Dendritic cell treated with granulocyte-macrophage colony-stimulating factor and Interleukin-4, amounts not matched to agents 40 ng/mL and 50 ng/mL, for 4 days (primary cell): ENCODE measurements around the gene CLEC4E.
"Not testable (repeated sequence)": the region's sequence is repeated elsewhere in the genome, so short reads cannot be mapped to it uniquely, and the experiment has no call there.

ENCODE experiments used
- H3K27ac Mint-ChIP-seq: one replicate; pipeline ENCODE4 v1.8.0; 2022; ENCODE audit warnings: mild to moderate bottlenecking, mixed read lengths
- H3K27me3 Mint-ChIP-seq: one replicate; pipeline ENCODE4 v1.8.0; 2022; ENCODE audit warnings: mild to moderate bottlenecking, mixed read lengths
- H3K36me3 Mint-ChIP-seq: one replicate; pipeline ENCODE4 v1.8.0; 2022; ENCODE audit warnings: low read depth, mixed read lengths
- H3K4me1 Mint-ChIP-seq: one replicate; pipeline ENCODE4 v1.8.0; 2022; ENCODE audit warnings: low read depth, mixed read lengths
- H3K4me3 Mint-ChIP-seq: one replicate; pipeline ENCODE4 v1.8.0; 2022; ENCODE audit warnings: mild to moderate bottlenecking, moderate library complexity, mixed read lengths
- H3K9me3 Mint-ChIP-seq: one replicate; pipeline ENCODE4 v1.8.0; 2022; ENCODE audit warnings: mixed read lengths
- intact Hi-C: fragments of 100-400 bp; cut with micrococcal nuclease; formaldehyde crosslinking; loops from one replicate; pipeline ENCODE4 v1.15.0; 2022

Gene CLEC4E

GRCh38 chr12:8540831-8541230 lies at the start of gene CLEC4E:
TSS of gene CLEC4E (minus strand) at chr12:8540905. CDS start at chr12:8540797, 108 bp downstream.
- Mint-ChIP-seq H3K4me3 (peak within 1 kb of the TSS; percentile 78), H3K9me3 (peaks cover 10% of the 10 kb centered on the region), H3K4me1 (peaks cover 34% of the 10 kb centered on the region), H3K27ac (peak within 1 kb of the TSS; percentile 87)
- intact Hi-C loops, H3K27me3 Mint-ChIP-seq, H3K36me3 Mint-ChIP-seq: not testable (repeated sequence)

DNA sequence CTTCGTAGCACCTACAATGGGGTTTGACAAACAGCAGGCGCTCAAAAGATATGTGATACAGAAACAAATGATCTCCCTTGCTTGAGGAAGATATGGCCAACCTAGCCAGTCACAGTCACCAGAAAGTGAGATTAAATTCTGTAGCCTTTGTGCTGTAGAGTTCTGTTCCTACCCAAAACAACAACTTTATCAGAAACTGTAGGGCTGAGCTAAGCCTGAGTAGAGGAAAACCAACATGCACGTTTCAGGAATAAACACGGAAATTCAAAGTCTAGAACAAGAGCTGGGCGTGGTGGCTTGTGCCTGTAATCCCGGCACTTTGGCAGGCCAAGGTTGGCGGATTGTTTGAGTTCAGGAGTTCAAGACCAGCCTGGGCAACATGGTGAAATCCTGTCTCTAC lies 49.0 kb upstream of the CLEC4E start:
- intact Hi-C loops: no loop called here
- Mint-ChIP-seq H3K4me3 (no peak overlapping the region), H3K9me3 (no peaks in the 10 kb centered on the region), H3K4me1 (peaks cover 16% of the 10 kb centered on the region), H3K27me3 (no peaks in the 10 kb centered on the region), H3K36me3 (no peaks in the 10 kb centered on the region), H3K27ac (no peak overlapping the region)

- H3K36me3 Mint-ChIP-seq, H3K9me3 Mint-ChIP-seq, intact Hi-C loops, H3K27me3 Mint-ChIP-seq, H3K4me3 Mint-ChIP-seq: not testable (repeated sequence)
- peaks cover 14% of the 10 kb centered on the region for H3K4me1 Mint-ChIP-seq
- peak overlapping the region; percentile 65 for H3K27ac Mint-ChIP-seq
These were observed 43.8 kb upstream of the CLEC4E start for GRCh38 chr12:8584478-8584877.

- H3K4me1 Mint-ChIP-seq: peaks cover 14% of the 10 kb centered on the region
- intact Hi-C loops: no loop called here
These were observed 43.3 kb upstream of the CLEC4E start for GRCh38 chr12:8584004-8584403.

DNA sequence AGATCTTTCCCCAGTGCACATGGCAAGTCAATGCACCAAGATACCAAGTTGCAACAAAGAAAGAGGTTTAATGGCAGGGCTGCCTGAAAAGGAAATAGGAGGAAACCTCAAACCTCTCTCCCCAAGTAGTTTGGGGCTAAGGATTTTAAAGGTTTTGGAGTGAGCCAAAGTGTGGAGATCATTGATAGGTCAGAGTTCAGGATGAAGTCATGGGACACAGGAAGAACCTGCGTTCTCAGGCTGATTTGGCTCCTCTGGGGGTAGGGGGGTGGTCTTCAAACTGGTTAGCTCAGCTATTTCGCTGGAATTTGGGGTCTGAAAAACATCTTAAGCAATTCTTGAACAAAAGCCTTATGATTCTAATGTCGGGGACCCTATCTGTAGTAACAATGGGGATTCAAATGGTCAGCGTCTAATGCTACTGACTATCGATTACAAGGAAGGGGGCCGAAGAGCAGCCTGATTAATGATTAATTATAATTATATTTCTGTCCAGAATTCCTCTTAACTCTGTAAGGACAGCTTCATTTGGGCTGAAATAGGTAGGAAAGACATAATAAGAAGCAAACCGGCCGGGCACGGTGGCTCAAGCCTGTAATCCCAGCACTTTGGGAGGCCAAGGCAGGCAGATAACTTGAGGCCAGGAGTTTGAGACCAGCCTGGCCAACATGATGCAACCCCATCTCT lies 40.5 kb upstream of the CLEC4E start:
- Mint-ChIP-seq H3K4me3 (no peak overlapping the region), H3K27me3 (peaks cover 2% of the 10 kb centered on the region), H3K4me1 (peaks cover 14% of the 10 kb centered on the region), H3K36me3 (no peaks in the 10 kb centered on the region), H3K9me3 (no peaks in the 10 kb centered on the region), H3K27ac (no peak overlapping the region)
- intact Hi-C loops: no loop called here

More at GRCh38 chr12:8584004-8584403, 43.3 kb upstream of the CLEC4E start:
- Mint-ChIP-seq H3K9me3 (no peaks in the 10 kb centered on the region), H3K27ac (peak overlapping the region; percentile 65), H3K27me3 (peaks cover 2% of the 10 kb centered on the region), H3K4me3 (no peak overlapping the region), H3K36me3 (no peaks in the 10 kb centered on the region)

- Mint-ChIP-seq H3K4me3 (no peak overlapping the region), H3K36me3 (no peaks in the 10 kb centered on the region), H3K9me3 (no peaks in the 10 kb centered on the region), H3K4me1 (peaks cover 7% of the 10 kb centered on the region), H3K27ac (no peak overlapping the region), H3K27me3 (peaks cover 2% of the 10 kb centered on the region)
- intact Hi-C loops: no loop called here
These were observed 37.2 kb upstream of the CLEC4E start for GRCh38 chr12:8577879-8578278.

- Mint-ChIP-seq H3K9me3 (no peaks in the 10 kb centered on the region), H3K4me1 (peaks cover 19% of the 10 kb centered on the region), H3K27ac (peak overlapping the region; percentile 78), H3K27me3 (no peaks in the 10 kb centered on the region), H3K4me3 (no peak overlapping the region), H3K36me3 (no peaks in the 10 kb centered on the region)
- intact Hi-C loops: no loop called here
These were observed 31.8 kb upstream of the CLEC4E start for GRCh38 chr12:8572507-8572906.

DNA sequence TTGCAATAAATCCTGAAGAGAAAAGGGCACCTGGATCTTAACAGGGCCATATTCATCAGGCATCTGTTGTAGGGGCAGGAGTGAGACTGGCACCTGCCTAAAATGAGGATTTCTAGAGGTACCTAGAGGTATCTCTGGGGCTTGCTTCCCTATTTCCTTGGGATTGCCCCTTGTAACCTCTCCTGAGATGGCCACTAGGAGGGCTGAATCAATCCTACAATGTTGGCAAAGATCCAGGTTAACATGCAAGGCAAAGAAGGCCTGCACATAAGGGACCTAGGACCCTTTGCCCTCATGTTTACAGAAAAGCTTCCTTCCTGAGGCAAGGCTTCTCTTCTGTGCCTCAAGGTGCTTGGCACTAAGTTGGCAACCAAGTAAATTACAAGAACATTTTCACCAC lies 25.8 kb upstream of the CLEC4E start:
- H3K9me3 Mint-ChIP-seq: peaks cover 16% of the 10 kb centered on the region
- peaks cover 10% of the 10 kb centered on the region for H3K4me1 Mint-ChIP-seq
- intact Hi-C loops: no loop called here
- H3K27me3 Mint-ChIP-seq: no peaks in the 10 kb centered on the region
- H3K36me3 Mint-ChIP-seq: no peaks in the 10 kb centered on the region
- H3K4me3 Mint-ChIP-seq: no peak overlapping the region
- H3K27ac Mint-ChIP-seq: peak overlapping the region; percentile 64

- H3K4me3 Mint-ChIP-seq: not testable (repeated sequence)
- H3K9me3 Mint-ChIP-seq: peaks cover 16% of the 10 kb centered on the region
These were observed 25.3 kb upstream of the CLEC4E start for GRCh38 chr12:8566052-8566451.

DNA sequence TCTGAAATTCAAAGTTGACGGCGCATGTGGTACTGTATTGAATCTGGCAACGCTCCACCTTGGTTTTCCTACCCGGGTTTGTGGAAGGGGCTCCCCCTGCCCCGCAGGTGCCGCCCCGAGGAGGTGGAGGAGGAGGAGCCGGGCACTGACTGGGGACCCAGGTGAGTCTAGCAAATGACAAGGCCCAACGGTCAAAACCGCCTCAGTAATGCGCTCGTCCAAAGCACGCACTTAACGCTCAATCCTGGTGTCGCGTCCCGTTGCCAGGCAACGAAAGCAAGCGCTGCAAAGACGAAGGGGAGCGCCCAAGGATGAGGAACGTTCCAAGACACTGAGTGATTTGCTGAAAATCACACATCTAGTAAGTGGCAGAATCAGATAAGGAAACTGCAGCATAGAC lies 24.0 kb upstream of the CLEC4E start:
- no peaks in the 10 kb centered on the region for H3K36me3 Mint-ChIP-seq
- peaks cover 10% of the 10 kb centered on the region for H3K4me1 Mint-ChIP-seq
- intact Hi-C loops: no loop called here
- H3K27me3 Mint-ChIP-seq: no peaks in the 10 kb centered on the region
- H3K9me3 Mint-ChIP-seq: peaks cover 16% of the 10 kb centered on the region
- H3K4me3 Mint-ChIP-seq: no peak overlapping the region
- no peak overlapping the region for H3K27ac Mint-ChIP-seq

More at GRCh38 chr12:8566052-8566451, 25.3 kb upstream of the CLEC4E start:
- H3K4me1 Mint-ChIP-seq, intact Hi-C loops, H3K27me3 Mint-ChIP-seq, H3K36me3 Mint-ChIP-seq: not testable (repeated sequence)
- peak overlapping the region; percentile 64 for H3K27ac Mint-ChIP-seq

- H3K27me3 Mint-ChIP-seq: no peaks in the 10 kb centered on the region
- no peak overlapping the region for H3K4me3 Mint-ChIP-seq
- H3K9me3 Mint-ChIP-seq: peaks cover 16% of the 10 kb centered on the region
- peaks cover 10% of the 10 kb centered on the region for H3K4me1 Mint-ChIP-seq
- no peaks in the 10 kb centered on the region for H3K36me3 Mint-ChIP-seq
- no peak overlapping the region for H3K27ac Mint-ChIP-seq
- intact Hi-C loops: no loop called here
These were observed 22.7 kb upstream of the CLEC4E start for GRCh38 chr12:8563356-8563755.

- no peaks in the 10 kb centered on the region for H3K36me3 Mint-ChIP-seq
- H3K27ac Mint-ChIP-seq: no peak overlapping the region
- H3K9me3 Mint-ChIP-seq: peaks cover 16% of the 10 kb centered on the region
- no peak overlapping the region for H3K4me3 Mint-ChIP-seq
- intact Hi-C loops: no loop called here
- H3K27me3 Mint-ChIP-seq: no peaks in the 10 kb centered on the region
- H3K4me1 Mint-ChIP-seq: peaks cover 10% of the 10 kb centered on the region
These were observed 21.6 kb upstream of the CLEC4E start for GRCh38 chr12:8562310-8562709.

DNA sequence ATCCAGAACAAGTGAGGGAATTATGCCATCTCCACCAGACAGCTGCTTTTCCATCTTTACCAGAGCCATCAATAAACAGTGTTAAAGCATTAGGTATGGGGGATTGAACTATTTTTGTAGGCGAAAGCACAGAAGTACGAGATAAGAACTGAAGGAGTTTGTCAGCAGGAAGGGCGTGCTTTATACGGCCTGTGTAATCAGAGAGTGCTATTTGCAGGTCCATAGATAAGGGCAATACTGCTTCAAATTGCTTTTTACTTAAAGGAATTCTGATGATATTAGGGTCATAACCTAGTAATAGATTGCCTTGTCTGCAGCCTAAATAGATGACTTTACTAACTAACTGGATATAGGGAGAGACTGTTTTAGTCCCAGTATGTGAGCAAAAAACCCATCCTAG lies 20.3 kb upstream of the CLEC4E start:
- Mint-ChIP-seq H3K4me3 (no peak overlapping the region), H3K4me1 (peaks cover under 1% of the 10 kb centered on the region), H3K9me3 (peaks cover 16% of the 10 kb centered on the region), H3K36me3 (no peaks in the 10 kb centered on the region), H3K27me3 (no peaks in the 10 kb centered on the region), H3K27ac (no peak overlapping the region)
- intact Hi-C loops: no loop called here

- H3K27me3 Mint-ChIP-seq: no peaks in the 10 kb centered on the region
- H3K9me3 Mint-ChIP-seq: peaks cover 16% of the 10 kb centered on the region
- intact Hi-C loops: no loop called here
- H3K4me3 Mint-ChIP-seq: no peak overlapping the region
- no peak overlapping the region for H3K27ac Mint-ChIP-seq
- peaks cover 4% of the 10 kb centered on the region for H3K4me1 Mint-ChIP-seq
- H3K36me3 Mint-ChIP-seq: no peaks in the 10 kb centered on the region
These were observed 19.0 kb upstream of the CLEC4E start for GRCh38 chr12:8559676-8560075.

DNA sequence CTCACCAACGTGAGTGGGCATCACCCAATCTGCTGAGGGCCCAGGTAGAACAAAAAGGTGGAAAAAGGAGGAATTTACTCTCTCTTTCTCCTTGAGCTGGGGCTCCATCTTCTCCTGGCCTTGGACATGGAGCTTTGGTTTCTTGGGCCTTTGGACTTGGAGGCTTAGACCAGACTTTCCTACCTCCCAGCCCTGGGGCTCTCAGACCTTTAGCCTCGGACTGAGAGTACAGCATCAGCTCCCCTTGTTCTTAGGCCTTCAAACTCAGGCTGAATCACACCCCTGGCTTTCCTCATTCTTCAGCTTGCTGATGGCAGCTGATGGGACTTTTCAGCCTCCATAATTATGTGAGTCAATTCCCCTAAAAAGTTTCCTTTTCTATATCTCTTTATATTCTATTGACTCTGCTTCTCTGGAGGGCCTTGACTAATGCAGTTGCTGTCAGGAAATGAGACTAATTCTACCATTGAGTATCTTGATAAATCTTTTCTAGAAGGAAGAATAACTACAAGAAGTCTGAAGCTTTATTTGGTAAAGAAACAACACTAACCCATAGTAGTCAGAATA lies 15.9 kb upstream of the CLEC4E start:
- intact Hi-C loops: no loop called here
- no peaks in the 10 kb centered on the region for H3K9me3 Mint-ChIP-seq

More for the DNA sequence above, 15.9 kb upstream of the CLEC4E start:
- peaks cover 7% of the 10 kb centered on the region for H3K4me1 Mint-ChIP-seq
- no peaks in the 10 kb centered on the region for H3K27me3 Mint-ChIP-seq
- no peak overlapping the region for H3K27ac Mint-ChIP-seq
- no peak overlapping the region for H3K4me3 Mint-ChIP-seq
- no peaks in the 10 kb centered on the region for H3K36me3 Mint-ChIP-seq
